ENCODE data around the gene MLX.

DNA sequence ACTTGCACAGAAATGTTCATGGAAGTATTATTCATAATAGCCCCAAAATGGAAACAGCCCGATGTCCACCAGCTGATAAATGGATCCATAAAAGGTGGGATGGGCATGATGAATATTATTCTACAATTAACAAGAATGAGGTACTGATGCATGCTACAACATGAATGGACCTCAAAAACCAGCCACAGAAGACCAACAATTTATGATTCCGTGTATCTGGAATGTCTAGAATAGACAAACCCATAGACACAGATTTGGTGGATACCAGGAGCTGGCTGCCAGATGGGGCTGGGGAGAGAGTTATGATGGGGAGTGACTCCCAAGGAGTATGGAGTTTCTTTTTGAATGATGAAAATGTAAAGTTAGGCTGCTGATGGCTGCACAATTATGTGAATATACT lies 41.7 kb upstream of the MLX start:
- TF ChIP-seq, protein P1, sequence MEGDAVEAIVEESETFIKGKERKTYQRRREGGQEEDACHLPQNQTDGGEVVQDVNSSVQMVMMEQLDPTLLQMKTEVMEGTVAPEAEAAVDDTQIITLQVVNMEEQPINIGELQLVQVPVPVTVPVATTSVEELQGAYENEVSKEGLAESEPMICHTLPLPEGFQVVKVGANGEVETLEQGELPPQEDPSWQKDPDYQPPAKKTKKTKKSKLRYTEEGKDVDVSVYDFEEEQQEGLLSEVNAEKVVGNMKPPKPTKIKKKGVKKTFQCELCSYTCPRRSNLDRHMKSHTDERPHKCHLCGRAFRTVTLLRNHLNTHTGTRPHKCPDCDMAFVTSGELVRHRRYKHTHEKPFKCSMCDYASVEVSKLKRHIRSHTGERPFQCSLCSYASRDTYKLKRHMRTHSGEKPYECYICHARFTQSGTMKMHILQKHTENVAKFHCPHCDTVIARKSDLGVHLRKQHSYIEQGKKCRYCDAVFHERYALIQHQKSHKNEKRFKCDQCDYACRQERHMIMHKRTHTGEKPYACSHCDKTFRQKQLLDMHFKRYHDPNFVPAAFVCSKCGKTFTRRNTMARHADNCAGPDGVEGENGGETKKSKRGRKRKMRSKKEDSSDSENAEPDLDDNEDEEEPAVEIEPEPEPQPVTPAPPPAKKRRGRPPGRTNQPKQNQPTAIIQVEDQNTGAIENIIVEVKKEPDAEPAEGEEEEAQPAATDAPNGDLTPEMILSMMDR (conservative IDR thresholded peaks at IDR 0.05; ENCODE audit: low read depth, low read length), result no peak
- TF ChIP-seq EZH2 (IDR thresholded peaks at IDR 0.05; ENCODE audit: low read length, unreplicated experiment), result no peak

All from PC-3 (cell line).